ENCODE data around the gene DDR2.
A peak's percentile ranks its signal among the peaks of the same experiment; 100 is the strongest.
"Not testable (repeated sequence)": the region's sequence is repeated elsewhere in the genome, so short reads cannot be mapped to it uniquely, and the experiment has no call there.

The DDR2 gene

DNA sequence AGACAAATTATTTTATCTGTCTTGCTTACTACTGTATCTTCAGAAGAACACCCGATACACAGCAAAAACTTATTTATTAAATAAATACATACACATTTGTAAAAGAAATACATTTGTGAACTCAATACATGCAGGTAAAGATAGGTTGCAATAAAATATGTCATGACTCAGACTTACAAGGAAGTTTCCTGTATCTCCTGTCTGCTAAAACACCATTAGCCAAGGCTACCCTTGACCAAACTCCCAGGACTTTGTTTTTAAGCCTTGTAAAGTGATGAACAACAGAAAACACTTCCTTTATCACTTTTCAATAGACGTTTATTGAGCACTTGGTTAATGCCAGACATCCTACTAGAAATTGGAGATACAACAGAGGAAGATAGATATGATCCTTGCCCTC, 101.8 kb downstream of the DDR2 start:
- no peak overlapping the region for H3K4me3 ChIP-seq (ENCODE audit: low read length)
- DNase-seq (ENCODE audit: low read depth, low spot score) = no peak

DNA sequence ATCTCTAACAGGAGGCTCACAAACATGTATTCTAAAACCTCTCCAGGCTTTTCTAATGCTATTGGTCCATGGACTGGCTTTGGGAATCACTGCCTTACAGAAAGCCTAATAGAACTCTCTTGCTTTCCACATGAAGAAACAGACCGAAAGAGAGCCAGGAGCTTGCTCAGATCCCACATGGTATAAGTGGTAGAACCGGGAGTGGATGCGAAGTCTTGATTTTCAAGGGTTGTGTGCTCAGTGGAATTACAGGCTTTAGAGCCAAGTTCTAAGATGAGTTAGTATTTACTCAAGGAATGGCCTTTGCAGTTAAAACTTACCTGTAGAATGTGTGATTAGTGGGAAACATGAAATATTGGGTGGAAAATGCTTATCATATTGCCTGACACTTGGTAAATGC, 103.9 kb downstream of the DDR2 start:
- no peak overlapping the region for H3K4me3 ChIP-seq (ENCODE audit: low read length)

DNA sequence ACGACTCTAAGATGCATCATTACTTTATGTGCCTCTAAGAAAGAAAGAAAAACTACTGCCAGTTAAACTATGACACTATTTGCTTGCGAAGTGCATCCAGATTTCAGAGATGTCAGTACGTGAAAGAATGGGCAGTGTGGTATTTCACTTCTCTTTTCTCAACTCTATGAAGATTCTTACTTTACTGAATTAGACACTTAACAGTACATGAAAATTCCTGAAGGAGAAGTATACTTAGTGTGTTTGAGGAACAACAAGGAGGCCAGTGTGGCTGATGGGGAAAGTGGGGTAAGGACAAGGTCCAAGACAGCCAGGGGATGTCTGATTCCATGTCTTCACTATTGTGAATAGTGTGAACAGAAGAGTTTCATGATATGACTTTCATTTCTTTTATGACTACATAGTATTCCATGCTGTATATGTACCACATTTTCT, 104.4 kb downstream of the DDR2 start:
- no peak overlapping the region for H3K4me3 ChIP-seq (ENCODE audit: low read length)

More for the DNA sequence above, 103.9 kb downstream of the DDR2 start:
- no peak for DNase-seq (ENCODE audit: low read depth, low spot score)

GRCh38 chr1:162740755-162741154, 108.5 kb downstream of the DDR2 start:
- no peak for DNase-seq (ENCODE audit: low read depth, low spot score)
- H3K4me3 ChIP-seq (ENCODE audit: low read length) = no peak overlapping the region

More for the DNA sequence above, 104.4 kb downstream of the DDR2 start:
- no peak for DNase-seq (ENCODE audit: low read depth, low spot score)

GRCh38 chr1:162741574-162741973, 109.3 kb downstream of the DDR2 start:
- H3K4me3 ChIP-seq (ENCODE audit: low read length) = no peak overlapping the region
- DNase-seq (ENCODE audit: low read depth, low spot score) = no peak

GRCh38 chr1:162746264-162746942, 114.1 kb downstream of the DDR2 start:
- not testable (repeated sequence) for DNase-seq (ENCODE audit: low read depth, low spot score); H3K4me3 ChIP-seq (ENCODE audit: low read length)

DNA sequence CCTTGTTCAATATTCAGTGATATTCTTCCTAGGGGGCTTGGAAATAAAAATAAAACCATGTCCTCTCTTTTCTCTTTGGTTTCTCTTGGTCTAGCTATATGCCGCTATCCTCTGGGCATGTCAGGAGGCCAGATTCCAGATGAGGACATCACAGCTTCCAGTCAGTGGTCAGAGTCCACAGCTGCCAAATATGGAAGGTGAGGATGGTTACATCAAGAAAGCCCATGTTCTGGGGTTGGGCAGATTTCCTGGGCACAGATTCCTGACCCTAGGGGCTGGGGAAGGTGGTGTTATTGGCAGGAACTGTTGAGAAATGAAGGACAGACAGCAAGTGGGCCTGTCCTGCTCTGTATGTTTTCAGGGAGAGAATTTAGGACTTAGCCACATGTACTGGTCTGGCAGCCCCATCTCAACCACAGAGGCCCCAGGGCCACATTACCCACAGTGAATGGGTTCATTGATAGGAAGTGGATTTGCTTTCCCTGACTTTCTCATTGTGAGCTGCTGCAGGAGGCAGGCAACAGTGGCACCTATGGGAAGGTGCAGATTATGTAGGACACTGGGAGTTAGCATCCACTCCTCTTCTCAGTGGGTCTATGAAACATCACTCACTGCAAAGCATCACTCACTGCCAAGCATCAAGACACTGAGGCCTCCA, 120.9 kb downstream of the DDR2 start:
- H3K4me3 ChIP-seq (ENCODE audit: low read length) = no peak overlapping the region
- no peak for DNase-seq (ENCODE audit: low read depth, low spot score)

DNA sequence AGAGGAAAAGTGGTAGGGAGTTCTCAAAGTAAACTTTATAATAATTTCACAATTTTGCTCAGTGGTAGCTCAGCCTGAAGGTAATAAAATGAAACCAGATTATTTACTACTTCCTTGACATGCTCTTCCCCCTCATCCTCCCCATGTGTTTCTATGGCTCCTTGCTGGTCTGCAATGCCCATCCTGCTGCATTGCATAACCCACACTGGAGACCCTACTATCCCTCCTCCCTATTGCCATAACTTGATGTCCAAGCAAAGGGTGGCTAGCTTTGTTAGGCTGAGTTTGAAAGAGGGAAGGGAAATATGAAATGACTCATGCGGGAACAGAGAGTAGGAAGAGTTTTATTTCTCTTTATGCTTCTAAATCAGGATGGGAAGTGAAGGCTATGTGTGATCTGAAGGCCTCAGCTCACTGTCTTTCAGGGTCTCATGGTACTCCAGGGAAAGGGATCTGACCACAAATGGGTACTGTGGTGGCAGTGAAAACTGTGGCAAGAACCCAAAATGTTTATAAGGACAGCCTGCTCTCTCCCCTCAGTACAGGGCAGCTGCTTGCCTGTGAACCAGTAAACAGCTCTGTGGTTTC, 121.8 kb downstream of the DDR2 start:
- no peak overlapping the region for H3K4me3 ChIP-seq (ENCODE audit: low read length)
- no peak for DNase-seq (ENCODE audit: low read depth, low spot score)

GRCh38 chr1:162755306-162755705, 123.0 kb downstream of the DDR2 start:
- no peak for DNase-seq (ENCODE audit: low read depth, low spot score)
- H3K4me3 ChIP-seq (ENCODE audit: low read length) = no peak overlapping the region

- no peak for DNase-seq (ENCODE audit: low read depth, low spot score)
Measured at GRCh38 chr1:162756523-162756922, 124.3 kb downstream of the DDR2 start.

DNA sequence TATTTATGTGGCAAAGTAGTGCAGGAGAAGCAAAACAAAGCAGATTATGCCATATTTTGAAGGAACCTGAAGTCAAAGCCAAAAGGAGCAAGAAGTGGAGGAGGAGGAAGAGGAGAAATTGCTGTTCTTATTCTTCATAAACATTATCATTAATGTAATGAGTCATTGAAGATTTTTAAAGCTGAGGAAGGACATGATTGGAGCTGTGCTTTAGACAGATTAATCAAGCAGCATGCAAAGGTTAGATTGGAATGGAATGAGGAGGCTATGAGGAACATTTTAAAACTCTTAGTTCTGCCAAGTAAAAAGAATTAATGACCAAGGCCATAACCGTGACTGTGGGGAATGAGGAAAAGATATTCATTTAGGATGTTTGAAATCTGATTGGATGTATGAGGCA, 125.2 kb downstream of the DDR2 start:
- no peak for DNase-seq (ENCODE audit: low read depth, low spot score)
- no peak overlapping the region for H3K4me3 ChIP-seq (ENCODE audit: low read length)

More at GRCh38 chr1:162756523-162756922, 124.3 kb downstream of the DDR2 start:
- H3K4me3 ChIP-seq (ENCODE audit: low read length) = no peak overlapping the region

DNA sequence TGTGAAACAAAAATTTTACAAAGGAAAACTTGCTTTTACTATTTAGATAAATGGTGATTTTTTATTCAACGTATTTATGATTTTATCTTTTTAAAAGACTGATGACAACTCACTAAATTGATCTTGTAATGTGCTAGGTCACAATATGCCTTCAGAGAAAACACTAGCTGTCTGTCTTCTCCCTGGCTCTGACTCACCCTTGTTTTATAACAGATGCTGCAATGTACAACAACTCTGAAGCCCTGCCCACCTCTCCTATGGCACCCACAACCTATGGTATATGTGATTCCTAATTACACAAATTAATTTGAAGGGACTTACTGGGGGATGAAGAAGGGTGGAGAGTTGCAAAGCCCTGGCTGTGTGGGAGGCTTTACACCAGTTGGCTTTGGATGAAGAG, 133.5 kb downstream of the DDR2 start:
- H3K4me3 ChIP-seq (ENCODE audit: low read length) = no peak overlapping the region
- DNase-seq (ENCODE audit: low read depth, low spot score) = no peak

DNA sequence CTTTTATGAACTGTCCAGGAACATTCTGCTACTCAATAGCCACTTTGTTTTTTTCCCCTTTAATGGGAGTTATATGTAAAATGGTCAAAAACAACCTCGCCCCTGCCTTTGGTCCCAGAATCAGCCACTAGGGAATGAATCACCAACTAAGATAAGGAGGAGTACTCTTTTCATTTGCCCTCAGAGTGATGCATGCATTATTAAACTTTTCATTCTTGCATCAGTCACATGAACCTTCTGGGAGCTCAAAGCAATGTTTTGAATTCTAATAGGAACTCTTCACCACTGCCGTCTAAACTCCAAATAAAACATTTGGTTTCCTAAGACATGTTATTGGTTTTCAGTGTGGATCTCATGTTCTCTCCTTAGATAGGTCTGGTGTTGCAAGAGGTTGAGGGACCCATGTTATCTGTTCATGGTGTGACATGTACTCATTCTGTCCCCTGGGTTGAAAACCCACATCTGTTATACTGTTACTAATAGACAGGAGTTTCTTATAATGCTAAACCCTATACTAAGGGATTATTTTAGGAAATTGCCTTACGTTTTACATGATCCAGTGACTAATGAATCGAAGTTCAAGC, 140.4 kb downstream of the DDR2 start:
- DNase-seq (ENCODE audit: low read depth, low spot score) = no peak
- no peak overlapping the region for H3K4me3 ChIP-seq (ENCODE audit: low read length)

DNA sequence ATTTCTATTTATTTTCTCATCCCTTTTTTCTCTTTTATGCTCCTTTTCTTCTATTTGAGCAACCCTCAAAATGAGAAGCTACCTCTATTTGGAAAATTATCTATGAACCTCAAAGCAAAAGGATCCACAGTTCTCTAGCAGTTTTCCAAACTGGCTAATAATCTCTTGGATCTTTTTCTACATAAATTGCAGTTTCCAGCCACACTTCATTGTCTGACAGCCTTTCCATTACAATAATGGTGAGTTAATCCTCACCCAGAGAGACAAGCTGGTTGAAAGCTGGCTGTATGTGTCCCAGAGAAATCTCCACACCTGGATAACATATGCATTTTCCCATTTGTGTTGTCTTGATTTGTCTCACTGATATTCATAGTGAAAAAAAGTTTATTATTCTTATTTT, 141.7 kb downstream of the DDR2 start:
- DNase-seq (ENCODE audit: low read depth, low spot score) = no peak
- no peak overlapping the region for H3K4me3 ChIP-seq (ENCODE audit: low read length)

DNA sequence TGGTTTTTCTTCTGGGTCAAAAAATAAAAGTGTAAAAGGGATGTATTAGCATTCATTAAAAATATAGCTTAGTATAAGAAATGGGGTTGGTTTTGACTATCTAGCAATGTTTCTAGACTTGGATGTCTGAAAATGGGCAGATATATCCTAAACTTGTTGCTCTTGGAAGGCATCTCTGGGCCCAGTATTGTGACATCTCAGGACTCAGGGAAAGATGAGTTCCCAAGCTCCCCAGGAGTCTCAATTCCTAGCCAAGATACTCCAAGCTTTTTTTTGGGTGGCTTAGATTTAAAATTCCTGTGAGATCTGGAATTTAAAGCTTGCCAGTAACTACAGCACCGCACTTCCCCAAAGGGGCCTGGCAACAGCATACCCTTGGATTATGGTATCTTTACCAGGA, 146.8 kb downstream of the DDR2 start:
- no peak for DNase-seq (ENCODE audit: low read depth, low spot score)

GRCh38 chr1:162782671-162783070, 150.4 kb downstream of the DDR2 start:
- DNase-seq (ENCODE audit: low read depth, low spot score) = no peak
- no peak overlapping the region for H3K4me3 ChIP-seq (ENCODE audit: low read length)

More for the DNA sequence above, 146.8 kb downstream of the DDR2 start:
- no peak overlapping the region for H3K4me3 ChIP-seq (ENCODE audit: low read length)

DNA sequence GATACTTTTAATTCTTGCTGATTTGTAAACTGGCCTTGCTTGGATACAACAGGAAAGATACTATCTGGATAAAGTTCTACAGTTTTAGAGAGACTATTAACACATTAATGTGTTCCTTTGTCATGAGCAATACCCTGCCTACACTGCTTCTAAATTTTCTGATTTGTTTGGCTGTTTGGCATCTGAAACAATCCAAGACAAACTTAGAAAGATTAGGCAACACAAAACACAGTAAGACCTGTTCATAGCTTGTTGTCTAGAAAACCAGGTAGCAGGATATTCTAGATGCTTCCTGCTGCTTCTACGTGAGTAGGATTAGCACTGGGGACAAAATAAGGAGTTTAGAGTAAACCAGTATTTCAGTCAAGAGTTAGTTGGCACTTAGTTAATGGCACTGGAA, 152.7 kb downstream of the DDR2 start:
- DNase-seq (ENCODE audit: low read depth, low spot score); H3K4me3 ChIP-seq (ENCODE audit: low read length): not testable (repeated sequence)

- not testable (repeated sequence) for H3K4me3 ChIP-seq (ENCODE audit: low read length); DNase-seq (ENCODE audit: low read depth, low spot score)
Measured at GRCh38 chr1:162788783-162789182, 156.5 kb downstream of the DDR2 start.

GRCh38 chr1:162790303-162790984, 158.2 kb downstream of the DDR2 start, which contains the start of gene HSD17B7:
Gene HSD17B7 (plus strand): TSS chr1:162790702. CDS start chr1:162790801, 99 bp downstream.
- DNase-seq (ENCODE audit: low read depth, low spot score) = peak; percentile 83
- H3K4me3 ChIP-seq (ENCODE audit: low read length) = peak within 1 kb of the TSS; percentile 56
